Type B pancreatic cell (in vitro differentiated cells): ENCODE measurements around the gene SPRY4. TPM values are rescaled to one million over a fixed set of nuclear protein-coding genes. Genes with fewer than 3 reads are reported as not detected.

ENCODE experiments used
- DNase-seq: peaks from one replicate; pipeline ENCODE4 v3.0.0; 2021; ENCODE audit warnings: mixed read lengths; ENCODE audit not compliant: unreplicated experiment; ENCODE audit errors: extremely low spot score
- H3K27ac Mint-ChIP-seq: 2 replicates; pipeline ENCODE4 v1.8.0; 2021; ENCODE audit warnings: mild to moderate bottlenecking, mixed read lengths
- H3K27me3 Mint-ChIP-seq: 2 replicates; pipeline ENCODE4 v1.8.0; 2021; ENCODE audit warnings: mixed read lengths
- H3K36me3 Mint-ChIP-seq: 2 replicates; pipeline ENCODE4 v1.8.0; 2021; ENCODE audit warnings: mixed read lengths
- H3K4me1 Mint-ChIP-seq: one replicate; pipeline ENCODE4 v1.8.0; 2021; ENCODE audit warnings: mixed read lengths; ENCODE audit not compliant: unreplicated experiment
- H3K4me3 Mint-ChIP-seq: 2 replicates; pipeline ENCODE4 v1.8.0; 2021; ENCODE audit warnings: mild to moderate bottlenecking, mixed read lengths
- H3K9me3 Mint-ChIP-seq: 2 replicates; pipeline ENCODE4 v1.8.0; 2021; ENCODE audit warnings: mixed read lengths
- CTCF ChIP-seq: fragments of 200-600 bp; sonication (generic); conservative IDR thresholded peaks from 2 replicates; pipeline ENCODE4 v1.5.0; 2021; ENCODE audit warnings: antibody characterized with exemption, mild to moderate bottlenecking
- total RNA-seq: library from RNA; stranded (reverse); gene quantifications from 2 replicates; pipeline ENCODE4 v1.2.1, GENCODE V29; 2021; ENCODE audit warnings: low replicate concordance

SPRY4 gene
- total RNA-seq, 1 donor from 2014 or later, result 20.7 TPM

DNA sequence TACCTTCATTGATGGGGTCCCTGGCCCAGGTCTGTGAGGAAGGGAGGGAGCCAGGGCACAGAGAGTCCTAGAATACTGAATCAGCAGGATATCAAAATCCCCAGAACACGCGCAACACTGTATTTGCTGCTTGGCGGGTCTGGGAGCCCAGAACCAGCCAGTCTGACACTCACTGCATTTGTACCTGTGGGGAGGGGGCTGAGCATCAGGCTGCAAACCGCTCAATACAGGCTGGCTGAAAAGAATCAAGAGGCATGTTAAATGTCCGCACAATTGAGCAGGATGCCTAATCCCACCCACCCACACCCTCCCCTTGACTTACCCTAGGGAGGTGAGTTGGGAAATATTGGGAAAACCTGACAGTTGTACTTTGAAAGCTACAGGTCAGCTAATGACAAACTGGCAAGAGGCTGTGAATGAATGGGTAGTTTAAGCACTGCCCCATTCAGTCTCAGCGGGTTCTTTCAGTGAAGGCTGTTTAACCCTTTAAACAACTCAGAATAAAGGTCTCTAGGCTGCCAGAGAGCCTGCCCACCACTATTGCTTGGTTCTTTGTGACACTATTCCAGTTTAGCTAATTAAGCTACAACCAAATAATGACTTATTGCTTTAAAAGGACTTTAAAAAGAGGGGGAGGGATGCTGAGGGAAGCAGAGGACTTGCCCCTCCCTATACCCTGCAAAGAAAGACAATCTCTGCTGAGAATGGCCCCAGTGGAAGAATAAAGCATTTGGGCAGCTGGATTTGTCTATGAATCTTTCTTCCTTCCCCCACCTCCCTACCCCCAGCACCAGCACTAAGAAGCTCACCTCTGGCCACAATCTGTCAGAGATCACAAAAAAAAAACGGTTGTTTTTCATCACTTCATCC, 5.0 kb downstream of the SPRY4 start:
- peak overlapping the region; percentile 77 for H3K27ac Mint-ChIP-seq
- peaks cover 16% of the 10 kb centered on the region for H3K27me3 Mint-ChIP-seq
- no peak for TF ChIP-seq CTCF
- H3K4me1 Mint-ChIP-seq, result peaks cover 64% of the 10 kb centered on the region
- H3K4me3 Mint-ChIP-seq, result peak overlapping the region; percentile 80
- peaks cover 5% of the 10 kb centered on the region for H3K36me3 Mint-ChIP-seq
- H3K9me3 Mint-ChIP-seq, result no peaks in the 10 kb centered on the region
- no peak for DNase-seq

- no peak for TF ChIP-seq CTCF
- Mint-ChIP-seq H3K4me3 (peak overlapping the region; percentile 72), H3K9me3 (no peaks in the 10 kb centered on the region), H3K27me3 (peaks cover 14% of the 10 kb centered on the region), H3K4me1 (peaks cover 64% of the 10 kb centered on the region), H3K27ac (peak overlapping the region; percentile 77), H3K36me3 (peaks cover 5% of the 10 kb centered on the region)
- no peak for DNase-seq
Measured at GRCh38 chr5:142319105-142319504, 5.7 kb downstream of the SPRY4 start.

DNA sequence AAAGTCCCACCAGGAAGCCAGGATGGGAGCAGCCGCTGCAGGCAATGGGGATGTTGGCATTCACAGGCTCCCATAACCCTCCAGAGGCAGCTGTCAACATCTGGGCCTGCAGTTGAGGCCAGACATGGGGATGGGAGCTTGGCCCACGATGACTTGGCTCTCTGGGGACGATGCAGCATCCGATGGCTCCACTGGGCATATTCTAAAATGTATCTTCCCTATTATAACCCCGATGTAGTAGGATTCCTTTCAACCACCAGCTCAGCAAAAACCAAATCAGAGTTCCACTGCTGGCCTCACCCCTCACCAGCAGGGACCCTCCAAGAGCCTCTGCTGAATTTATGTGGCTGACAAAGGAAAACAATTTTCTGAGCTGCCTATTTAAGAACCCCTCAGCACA, 7.1 kb downstream of the SPRY4 start:
- Mint-ChIP-seq H3K9me3 (no peaks in the 10 kb centered on the region), H3K36me3 (peaks cover 8% of the 10 kb centered on the region), H3K4me3 (peak overlapping the region; percentile 61), H3K4me1 (peaks cover 62% of the 10 kb centered on the region), H3K27me3 (peaks cover 2% of the 10 kb centered on the region), H3K27ac (peak overlapping the region; percentile 60)
- DNase-seq, result no peak
- peak; percentile 60 for TF ChIP-seq CTCF

GRCh38 chr5:142317173-142317572, 7.6 kb downstream of the SPRY4 start:
- no peak overlapping the region for H3K27ac Mint-ChIP-seq
- H3K36me3 Mint-ChIP-seq, result peaks cover 13% of the 10 kb centered on the region
- no peak for TF ChIP-seq CTCF
- H3K9me3 Mint-ChIP-seq, result no peaks in the 10 kb centered on the region
- peaks cover 64% of the 10 kb centered on the region for H3K4me1 Mint-ChIP-seq
- no peaks in the 10 kb centered on the region for H3K27me3 Mint-ChIP-seq
- DNase-seq, result no peak
- H3K4me3 Mint-ChIP-seq, result no peak overlapping the region

- DNase-seq, result no peak
- Mint-ChIP-seq H3K4me3 (no peak overlapping the region), H3K27me3 (no peaks in the 10 kb centered on the region), H3K9me3 (no peaks in the 10 kb centered on the region), H3K27ac (no peak overlapping the region), H3K4me1 (peaks cover 69% of the 10 kb centered on the region), H3K36me3 (peaks cover 13% of the 10 kb centered on the region)
- no peak for TF ChIP-seq CTCF
Measured at GRCh38 chr5:142316681-142317080, 8.1 kb downstream of the SPRY4 start.
